ENCODE data around the gene GAS2L2.

GRCh38 chr17:35747540-35748017 lies 5.5 kb downstream of the GAS2L2 start:
- TF ChIP-seq CTCF (conservative IDR thresholded peaks at IDR 0.05 in 1 of 2, IDR thresholded peaks at IDR 0.05 in 1 of 2; ENCODE audit: extremely low read depth in 1 of 2, insufficient read depth in 1 of 2, low read depth in 1 of 2, low read length in 2 of 2) (peak; percentile 84 to 92), EZH2 (IDR thresholded peaks at IDR 0.05; ENCODE audit: borderline replicate concordance, low read length) (no peak)
